NCI-H345 (cell line): Measurements from ENCODE around the gene CALCOCO1.
A peak's percentile ranks its signal among the peaks of the same experiment; 100 is the strongest.

Source experiments
- DNase-seq: peaks from one replicate; lab custom pipeline; 2025; lab: John Stamatoyannopoulos, UW

Gene CALCOCO1

GRCh38 chr12:53664191-53664590 is 63.1 kb downstream of the CALCOCO1 start:
- no peak for DNase-seq

- DNase-seq, result no peak
Measured at GRCh38 chr12:53660041-53660440, 67.2 kb downstream of the CALCOCO1 start.

GRCh38 chr12:53659571-53659981 is 67.7 kb downstream of the CALCOCO1 start:
- no peak for DNase-seq

GRCh38 chr12:53659011-53659551 is 68.2 kb downstream of the CALCOCO1 start:
- DNase-seq, result peak; percentile 76
